ENCODE results near the gene ZBTB49.

- TF ChIP-seq ZNF610 (tag by site-specific recombination; IDR thresholded peaks at IDR 0.05; ENCODE audit: borderline replicate concordance) = no peak
- no peak for TF ChIP-seq CTCF (tag by site-specific recombination; IDR thresholded peaks at IDR 0.05)
- no peak for TF ChIP-seq ZNF768 (tag by site-specific recombination; IDR thresholded peaks at IDR 0.05)
Measured at GRCh38 chr4:4284827-4285618, 5.0 kb upstream of the ZBTB49 start.
